ENCODE results near the gene GPRIN3.

DNA sequence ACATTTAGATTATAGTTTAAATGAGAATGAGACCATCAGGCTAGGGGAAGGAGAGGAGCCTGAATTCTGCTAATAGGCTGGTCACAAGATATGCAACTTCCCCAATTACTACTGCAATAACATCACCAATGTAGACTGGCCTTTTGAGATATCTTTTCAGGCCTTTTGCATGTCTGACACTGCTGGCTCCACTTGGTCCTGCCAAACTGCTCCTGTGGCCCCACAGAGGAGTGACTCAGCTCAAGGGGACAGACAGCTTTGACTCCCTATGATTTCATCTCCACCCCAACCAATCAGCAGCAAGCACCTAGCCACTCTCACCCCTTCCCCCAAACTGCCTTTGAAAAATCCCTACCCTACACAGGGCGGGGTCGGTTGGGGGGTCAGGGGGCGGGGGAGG lies 22.8 kb downstream of the GPRIN3 start:
- TF ChIP-seq, protein P1, sequence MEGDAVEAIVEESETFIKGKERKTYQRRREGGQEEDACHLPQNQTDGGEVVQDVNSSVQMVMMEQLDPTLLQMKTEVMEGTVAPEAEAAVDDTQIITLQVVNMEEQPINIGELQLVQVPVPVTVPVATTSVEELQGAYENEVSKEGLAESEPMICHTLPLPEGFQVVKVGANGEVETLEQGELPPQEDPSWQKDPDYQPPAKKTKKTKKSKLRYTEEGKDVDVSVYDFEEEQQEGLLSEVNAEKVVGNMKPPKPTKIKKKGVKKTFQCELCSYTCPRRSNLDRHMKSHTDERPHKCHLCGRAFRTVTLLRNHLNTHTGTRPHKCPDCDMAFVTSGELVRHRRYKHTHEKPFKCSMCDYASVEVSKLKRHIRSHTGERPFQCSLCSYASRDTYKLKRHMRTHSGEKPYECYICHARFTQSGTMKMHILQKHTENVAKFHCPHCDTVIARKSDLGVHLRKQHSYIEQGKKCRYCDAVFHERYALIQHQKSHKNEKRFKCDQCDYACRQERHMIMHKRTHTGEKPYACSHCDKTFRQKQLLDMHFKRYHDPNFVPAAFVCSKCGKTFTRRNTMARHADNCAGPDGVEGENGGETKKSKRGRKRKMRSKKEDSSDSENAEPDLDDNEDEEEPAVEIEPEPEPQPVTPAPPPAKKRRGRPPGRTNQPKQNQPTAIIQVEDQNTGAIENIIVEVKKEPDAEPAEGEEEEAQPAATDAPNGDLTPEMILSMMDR (IDR thresholded peaks at IDR 0.05; ENCODE audit: borderline replicate concordance, extremely low read depth, low read length, poor library complexity, severe bottlenecking), result no peak
- no peak for TF ChIP-seq EZH2 (IDR thresholded peaks at IDR 0.05; ENCODE audit: borderline replicate concordance, low read depth, low read length, severe bottlenecking)

Measured in DND-41 (cell line).